Middle frontal gyrus (tissue), 1 donor: ENCODE results near the gene ARHGAP31.

Experiments
- DNase-seq: peaks from one replicate; pipeline ENCODE4 v3.0.0-alpha.2; 2015; ENCODE audit warnings: low spot score; ENCODE audit errors: extremely low spot score

Gene ARHGAP31

DNA sequence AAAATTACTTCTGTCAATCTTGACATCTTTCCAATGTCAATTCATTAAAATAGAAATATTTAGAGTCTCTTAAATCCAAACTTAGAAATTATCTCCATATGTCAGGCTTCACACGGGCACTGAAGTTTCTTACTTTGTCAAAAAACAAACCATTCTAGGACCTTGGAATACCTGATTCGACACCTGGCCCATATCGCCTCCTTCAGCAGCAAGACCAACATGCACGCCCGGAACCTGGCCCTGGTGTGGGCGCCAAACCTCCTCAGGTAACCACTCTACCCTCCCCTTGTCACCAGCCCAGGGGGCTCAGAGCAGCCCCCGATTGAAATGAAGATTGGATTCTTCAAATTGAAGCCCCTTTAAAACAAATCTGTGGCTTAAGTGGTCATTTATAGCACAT is 88.0 kb downstream of the ARHGAP31 start:
- DNase-seq = no peak

DNA sequence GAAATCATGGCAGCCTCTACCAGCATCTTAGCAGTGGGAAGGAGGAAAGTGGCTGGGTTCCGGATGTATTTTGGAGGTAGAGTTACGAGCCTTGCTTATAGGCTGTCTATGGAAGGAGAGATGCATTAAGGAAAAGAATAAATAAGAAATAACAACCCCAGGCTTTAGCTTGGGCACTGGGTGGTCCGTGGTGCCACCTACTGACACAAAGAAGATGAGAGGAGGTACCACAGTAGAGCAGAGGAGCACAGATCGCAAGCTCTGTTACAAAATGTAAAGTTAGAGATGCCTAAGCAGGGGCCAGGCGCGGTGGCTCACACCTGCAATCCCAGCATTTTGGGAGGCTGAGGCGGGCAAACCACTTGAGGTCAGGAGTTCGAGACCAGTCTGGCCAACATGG is 94.4 kb downstream of the ARHGAP31 start:
- no peak for DNase-seq

DNA sequence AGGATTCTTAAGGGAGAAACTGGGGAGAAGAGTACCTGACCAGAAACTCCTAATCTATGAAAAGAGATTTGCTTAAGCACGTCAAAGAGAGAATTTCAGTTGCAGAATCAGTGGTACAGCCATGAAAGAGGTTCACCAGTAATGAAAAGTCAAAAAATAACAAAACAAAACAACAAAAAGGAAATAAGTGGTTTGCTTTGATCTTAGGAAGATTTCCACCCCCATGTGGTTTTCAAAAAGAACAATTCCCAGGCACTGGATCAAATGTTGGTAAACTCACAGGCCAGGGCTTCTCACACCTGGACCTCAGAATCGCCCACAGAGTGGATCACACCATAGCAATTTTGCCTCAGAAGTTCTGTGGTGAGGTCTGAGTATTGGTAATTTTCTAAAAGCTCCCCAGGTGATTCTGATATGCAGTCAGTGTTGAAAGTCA is 101.8 kb downstream of the ARHGAP31 start:
- DNase-seq = no peak

DNA sequence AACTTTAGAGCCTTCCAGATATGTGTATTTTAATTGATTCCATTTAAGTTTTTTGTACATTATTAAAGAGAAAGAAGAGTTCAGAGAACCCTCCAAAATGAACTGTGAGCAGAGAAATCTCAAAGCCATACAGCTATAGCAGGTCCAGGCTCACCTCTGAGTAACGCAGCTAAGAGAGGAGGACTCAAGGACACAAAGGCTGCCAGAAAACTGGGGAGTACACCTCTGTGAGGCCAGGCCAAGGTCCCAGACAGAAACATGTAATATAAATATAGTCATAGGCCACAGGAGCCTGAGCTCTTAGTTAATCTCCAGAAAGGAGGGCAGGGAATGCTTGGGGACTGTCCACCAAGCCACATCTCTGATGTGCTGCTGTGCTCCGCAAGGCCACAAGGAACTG is 102.7 kb downstream of the ARHGAP31 start:
- no peak for DNase-seq

DNA sequence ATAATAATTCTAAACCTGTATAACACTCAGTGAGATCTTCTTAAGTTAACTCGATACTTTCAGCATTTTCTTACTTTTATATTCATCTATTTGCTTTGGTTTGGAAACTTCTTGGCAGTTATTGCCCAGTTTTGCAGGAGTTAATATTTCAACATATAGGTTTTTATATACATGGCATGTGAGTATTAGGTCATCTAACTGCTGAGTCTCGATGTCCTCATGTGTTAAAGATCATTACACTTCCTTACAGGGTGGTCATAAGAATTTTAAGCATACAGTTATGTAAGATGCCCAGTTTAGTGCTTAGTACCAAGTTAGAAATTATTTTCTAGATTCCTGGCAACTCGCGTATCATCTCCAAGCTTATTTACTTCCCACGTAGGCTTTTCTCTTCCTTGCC is 106.3 kb downstream of the ARHGAP31 start:
- DNase-seq = no peak

DNA sequence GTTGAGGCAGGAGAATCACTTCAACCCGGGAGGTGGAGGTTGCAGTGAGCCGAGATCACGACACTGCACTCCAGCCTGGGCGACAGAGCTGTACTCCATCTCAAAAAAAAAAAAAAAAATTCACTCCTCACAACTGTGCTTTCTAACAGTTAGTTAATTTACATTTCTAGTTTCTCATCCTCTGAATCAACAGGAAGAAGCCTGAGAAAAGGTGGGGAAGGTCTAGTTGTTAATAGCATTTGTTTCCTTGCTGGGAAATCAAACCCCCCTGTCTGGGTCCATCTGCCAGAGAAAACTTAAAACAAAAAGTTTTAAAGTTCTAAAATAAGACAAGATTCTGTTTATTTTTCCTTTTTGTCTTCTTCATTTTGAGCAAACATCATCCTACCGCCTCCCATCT is 106.9 kb downstream of the ARHGAP31 start:
- DNase-seq = no peak

DNA sequence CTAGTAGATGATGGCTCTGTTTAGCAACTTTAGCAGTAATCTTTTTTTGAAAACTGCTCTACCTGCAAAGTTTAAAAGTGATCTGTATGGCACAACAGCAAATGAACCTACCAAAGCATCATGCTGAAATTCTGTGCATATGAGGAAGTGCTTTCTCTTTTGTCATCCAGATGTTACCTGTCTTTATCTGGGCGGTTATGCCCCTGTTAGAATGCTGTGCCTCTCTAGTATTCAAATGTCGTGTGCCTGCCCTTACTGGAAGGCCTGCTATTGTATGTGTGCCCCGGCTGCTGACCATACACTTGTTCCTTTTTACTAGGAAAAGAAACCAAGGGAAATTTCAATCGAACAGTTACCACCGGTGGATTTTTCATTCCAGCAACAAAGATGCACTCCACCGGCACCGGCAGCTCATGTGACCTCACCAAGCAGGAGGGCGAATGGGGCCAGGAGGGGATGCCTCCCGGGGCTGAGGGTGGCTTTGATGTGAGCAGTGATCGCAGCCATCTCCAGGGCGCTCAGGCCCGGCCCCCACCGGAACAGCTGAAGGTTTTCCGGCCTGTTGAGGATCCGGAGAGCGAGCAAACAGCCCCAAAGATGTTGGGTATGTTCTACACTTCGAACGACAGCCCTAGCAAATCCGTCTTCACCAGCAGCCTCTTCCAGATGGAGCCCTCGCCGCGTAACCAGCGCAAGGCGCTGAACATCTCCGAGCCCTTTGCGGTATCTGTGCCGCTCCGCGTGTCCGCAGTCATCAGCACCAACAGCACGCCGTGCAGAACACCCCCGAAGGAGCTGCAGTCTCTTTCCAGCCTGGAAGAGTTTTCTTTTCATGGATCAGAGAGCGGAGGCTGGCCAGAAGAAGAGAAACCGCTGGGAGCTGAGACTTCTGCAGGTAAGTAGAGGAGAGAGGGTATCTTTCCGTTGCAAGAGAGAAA is 107.6 kb downstream of the ARHGAP31 start:
- DNase-seq = no peak

DNA sequence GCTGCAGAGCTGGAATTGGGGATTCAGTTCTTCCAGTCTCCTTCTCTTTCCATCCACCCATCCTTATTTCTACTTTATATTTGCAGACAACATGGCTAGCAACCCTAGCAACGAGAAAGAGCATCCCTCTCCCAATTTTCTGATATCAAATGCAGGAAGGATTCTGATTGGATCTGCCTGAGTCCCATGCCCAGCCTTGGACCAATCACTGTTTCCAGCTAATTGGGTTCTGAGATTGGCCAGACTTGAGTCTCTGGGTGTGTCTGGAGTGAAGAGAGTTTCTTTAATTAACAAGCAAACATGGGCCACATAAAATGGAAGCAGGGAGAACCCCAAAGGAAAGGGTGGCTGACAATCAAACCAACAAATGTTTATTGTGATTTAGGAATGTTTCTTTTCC is 108.6 kb downstream of the ARHGAP31 start:
- no peak for DNase-seq

DNA sequence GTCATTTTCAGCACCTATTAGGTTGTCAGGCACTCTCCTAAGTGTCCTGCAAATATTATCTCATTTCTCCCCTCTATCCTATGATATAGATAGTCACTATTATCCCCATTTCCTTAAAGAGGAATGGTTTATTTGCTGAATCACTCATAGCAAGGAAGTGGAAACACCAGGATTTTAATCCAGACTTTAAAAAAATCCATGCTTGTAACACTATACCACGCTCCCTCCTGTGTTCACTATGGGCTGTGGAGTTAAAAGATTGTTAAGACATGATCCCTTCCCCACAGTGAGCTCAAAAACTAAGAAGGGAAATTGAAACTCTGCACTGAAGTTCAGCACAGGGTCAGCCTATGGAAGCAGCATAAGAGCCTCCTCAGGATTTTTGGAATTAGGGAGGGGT is 109.0 kb downstream of the ARHGAP31 start:
- no peak for DNase-seq

DNA sequence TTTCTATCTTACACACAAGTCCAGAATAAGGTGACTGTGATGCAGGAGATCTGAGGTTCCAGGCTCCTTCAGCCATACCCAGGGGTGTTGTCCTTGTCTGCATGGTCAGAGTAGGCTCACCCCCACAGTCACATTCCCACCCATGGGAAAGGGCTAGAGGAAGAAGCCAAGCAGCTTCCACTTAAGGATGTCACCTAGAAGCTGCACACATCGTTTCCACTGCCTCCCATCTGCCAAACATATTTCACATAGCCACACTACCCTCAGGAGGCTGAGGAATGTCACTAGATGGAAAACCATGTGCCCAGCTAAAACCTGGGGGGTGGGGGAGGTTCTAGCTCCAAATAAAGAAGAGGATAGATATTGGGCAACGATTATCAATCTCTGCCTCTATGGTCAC is 111.1 kb downstream of the ARHGAP31 start:
- no peak for DNase-seq

DNA sequence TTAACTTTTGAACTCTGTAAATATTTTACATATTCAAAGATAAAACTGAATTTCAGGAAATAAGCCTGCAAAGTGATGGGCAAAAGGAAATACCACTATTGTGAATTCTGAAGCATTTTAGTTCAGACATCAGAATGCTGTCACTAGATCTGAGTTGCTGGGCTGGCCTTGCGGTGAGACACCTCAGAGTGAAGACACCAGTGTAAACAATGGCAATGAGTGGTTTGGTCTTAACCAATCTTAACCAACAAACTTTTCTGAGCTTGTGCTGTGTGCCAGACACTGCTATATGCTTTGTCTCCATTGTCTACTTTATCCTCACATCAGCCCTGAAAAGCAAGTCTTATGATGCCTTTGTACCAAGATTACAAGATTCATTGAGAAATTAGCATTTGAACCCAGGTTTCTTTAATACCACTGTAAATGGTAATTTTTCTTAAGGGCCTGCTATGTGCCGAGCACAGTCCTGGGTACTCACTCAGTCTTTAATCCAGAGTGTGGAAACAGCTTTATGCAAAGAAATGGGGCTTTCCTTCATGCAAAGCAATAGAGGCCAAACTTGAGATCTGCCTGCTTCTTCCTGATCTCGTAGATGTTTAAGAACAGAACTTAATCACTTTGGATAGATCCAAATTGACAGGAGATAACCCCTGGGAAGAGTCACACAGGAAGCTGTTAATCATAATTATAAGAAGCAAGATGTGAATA is 114.2 kb downstream of the ARHGAP31 start:
- DNase-seq = no peak

DNA sequence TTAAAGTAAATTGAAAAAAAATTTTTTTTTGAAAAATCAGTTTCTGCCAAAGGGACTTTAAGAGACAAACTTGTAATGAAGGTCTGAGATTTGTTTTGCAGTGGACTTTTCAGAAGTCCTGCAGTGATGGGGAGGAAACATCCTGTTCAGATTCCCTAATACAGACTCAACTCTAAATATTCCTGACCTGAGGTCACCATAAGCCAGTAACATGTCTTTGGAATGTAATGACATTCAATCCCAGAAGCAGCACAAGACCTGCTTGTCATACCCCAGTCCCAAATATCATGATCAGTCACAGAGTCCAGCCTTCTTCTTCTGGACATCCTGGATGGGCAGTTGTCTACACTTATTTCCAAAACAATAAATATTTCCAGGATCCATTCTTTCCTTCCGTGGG is 115.7 kb downstream of the ARHGAP31 start:
- no peak for DNase-seq

DNA sequence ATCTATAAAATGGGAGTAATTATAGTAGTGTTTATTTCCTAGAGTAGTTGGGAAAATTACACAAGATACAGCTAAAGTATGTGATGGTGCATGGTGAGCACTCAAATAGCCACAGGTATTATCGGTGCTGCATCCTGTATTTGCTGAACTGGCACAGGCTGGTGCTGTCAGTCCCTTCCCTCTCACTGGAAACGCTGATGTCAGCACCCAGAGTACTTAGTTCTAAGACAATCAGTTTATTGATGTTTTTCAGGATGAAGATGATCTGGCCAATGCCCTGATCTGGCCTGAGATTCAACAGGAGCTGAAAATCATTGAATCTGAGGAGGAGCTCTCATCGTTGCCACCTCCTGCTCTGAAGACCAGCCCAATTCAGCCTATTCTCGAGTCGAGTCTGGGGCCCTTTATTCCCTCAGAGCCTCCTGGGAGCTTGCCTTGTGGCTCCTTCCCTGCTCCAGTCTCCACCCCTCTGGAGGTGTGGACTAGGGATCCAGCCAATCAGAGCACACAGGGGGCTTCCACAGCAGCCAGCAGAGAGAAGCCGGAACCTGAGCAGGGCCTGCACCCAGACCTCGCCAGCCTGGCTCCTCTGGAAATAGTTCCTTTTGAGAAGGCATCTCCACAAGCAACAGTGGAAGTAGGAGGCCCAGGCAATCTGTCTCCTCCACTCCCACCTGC is 119.6 kb downstream of the ARHGAP31 start:
- no peak for DNase-seq

DNA sequence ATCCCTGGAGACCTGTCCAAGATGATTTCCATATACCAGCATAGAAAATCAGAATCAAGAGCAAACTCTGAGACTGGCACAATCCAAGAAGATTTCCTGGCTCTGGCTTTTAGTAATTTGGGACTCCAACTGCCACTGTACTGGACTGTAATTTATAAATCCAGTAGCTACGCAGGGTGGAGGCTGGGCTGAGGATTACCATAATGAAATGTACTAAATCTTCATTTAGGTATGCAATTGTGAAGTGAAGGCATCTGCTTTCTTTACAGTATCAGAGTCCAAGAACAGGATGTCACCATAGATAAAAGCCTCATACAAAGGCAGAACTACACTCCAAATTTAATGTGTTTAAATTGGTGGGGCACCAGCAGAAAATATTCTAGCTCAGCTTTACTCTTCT is 122.7 kb downstream of the ARHGAP31 start:
- no peak for DNase-seq

DNA sequence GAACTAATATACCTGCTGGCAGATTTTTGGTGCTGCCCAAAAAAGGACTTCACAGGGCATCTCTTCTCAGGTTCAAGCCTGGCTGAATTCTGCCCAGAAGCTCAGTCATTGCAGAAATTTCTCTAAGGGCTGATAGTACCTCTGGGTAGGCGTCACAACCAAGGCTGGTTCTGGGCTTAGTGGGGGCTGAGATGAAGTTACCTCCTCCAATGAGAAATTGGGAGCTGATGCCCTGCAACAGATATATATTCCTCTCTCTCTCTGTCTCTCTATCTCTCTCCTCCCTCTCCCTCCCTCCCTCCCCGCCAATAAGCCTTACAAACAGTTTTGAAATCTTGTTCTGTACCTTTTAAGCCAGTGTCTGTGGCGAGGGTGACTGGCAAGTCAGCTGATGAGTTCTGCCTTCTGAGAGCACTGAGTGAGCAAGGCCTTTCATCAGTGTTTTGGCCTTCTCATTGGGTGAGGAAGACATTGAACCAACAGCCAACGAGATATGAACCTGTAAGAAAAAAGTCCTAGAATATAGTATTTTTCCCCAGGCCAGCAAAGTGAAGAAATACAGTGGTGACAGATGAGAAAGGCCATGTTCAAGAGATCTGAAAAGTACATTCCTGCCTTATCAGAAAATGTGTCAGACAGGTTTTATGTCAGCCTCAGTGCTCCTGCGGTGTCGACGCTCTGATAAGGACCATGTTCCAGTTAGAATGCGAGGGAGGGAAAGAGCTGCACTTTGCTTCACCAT is 123.8 kb downstream of the ARHGAP31 start:
- DNase-seq = no peak

DNA sequence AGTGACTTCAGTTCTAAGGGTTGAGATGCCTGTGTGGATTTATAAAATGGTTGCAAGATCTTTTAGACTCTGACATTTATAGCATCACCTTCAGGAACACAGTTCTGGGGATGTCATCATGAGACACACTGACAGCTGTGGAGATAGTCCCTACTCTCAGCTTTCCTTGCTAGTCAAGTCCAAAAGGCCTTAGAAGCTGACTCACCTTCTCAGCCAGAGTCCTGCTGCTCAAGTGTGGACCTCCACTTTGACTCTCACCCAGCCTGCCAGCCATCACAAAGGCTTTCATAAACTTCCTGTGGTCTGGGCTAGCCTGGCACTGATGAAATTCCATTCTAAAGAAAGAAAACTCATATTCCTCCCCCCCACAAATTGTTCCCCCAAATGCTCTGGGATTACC is 124.5 kb downstream of the ARHGAP31 start:
- DNase-seq = no peak

DNA sequence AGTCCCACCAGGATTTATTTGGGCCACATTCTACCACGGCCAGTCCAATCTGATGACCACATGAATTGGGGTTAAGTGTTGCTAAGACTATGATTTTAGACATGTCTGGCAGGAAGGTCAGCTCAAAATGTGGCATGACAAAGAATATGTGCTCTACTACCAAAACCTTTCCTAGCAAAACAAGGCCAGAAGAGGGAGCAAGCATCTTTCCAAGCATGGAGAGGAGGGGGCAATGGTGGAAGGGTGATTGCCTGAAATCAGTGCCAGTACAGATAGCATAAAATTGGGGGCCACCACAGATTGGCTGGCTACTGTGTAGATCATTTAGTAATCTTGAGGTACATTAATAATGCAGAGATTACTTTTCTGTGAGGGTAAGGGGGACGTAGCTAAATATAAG is 126.0 kb downstream of the ARHGAP31 start:
- no peak for DNase-seq

DNA sequence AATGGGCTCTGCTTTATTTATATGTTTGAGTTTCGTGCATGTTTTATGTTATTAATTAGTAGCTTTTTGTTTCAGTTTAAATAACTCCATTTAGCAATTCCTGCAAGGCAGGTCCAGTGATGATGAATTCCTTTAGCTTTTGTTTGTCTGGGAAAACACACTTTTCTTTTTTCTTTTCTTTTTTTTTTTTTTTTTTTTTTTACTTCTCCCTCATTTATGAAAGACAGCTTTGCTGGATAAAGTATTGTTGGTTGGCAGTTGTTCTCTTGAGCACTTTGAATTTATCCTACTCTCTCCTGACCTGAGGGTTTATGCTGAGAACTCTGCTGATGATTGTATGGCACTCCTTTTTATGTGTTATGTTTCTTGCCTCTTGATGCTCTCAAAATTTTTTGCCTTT is 133.5 kb downstream of the ARHGAP31 start:
- no peak for DNase-seq

DNA sequence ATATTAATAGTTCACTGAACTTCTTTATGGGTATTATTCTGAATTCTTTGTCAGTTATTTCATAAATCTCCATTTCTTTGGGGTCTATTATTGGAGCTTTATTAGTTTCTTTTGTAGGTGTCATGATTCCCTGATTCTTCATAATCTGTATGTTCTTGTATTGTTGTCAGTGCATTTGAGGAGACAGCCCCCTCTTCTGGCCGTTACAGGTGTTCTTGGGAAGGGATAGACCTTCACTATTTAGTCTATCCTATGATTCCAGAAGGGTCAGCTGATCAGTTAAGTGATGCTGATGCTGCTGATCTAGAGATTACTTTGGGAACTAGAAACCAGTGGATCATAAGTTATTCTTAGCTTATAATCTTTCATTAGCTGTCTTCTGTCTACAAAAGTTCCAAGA is 134.4 kb downstream of the ARHGAP31 start:
- no peak for DNase-seq

DNA sequence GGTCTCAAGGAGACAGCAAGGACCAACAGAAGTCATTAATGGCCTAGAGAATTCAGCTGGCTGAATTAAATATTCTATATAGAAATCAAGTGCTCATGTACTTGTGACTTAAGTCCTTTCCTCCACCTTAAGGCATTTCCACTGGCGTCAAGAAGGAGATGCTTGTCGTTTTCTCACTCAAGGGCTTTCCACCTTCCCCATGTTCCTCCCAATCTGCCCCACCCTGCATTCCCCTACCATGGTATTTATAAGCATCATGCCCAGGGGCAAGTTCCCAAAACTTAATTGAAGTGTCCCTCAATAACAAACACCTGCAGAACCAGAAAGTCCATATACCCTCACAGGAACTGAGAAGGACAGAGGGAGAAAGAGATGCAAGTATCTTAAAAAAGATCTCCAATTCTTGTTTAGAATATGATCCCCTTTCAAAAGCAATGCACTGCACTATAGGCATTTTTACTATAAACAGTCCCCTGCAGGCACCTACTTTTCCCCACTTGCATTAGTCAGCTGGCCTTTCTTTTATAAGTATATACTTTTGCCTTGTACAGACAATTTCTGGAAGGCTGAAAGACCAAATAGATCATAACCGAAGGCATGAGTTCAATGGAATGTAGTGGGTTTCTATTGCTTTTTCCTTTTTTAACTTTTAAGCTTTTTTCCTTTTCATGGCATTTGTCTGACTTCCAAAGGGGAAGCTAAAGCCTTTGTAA is 139.6 kb downstream of the ARHGAP31 start:
- no peak for DNase-seq

DNA sequence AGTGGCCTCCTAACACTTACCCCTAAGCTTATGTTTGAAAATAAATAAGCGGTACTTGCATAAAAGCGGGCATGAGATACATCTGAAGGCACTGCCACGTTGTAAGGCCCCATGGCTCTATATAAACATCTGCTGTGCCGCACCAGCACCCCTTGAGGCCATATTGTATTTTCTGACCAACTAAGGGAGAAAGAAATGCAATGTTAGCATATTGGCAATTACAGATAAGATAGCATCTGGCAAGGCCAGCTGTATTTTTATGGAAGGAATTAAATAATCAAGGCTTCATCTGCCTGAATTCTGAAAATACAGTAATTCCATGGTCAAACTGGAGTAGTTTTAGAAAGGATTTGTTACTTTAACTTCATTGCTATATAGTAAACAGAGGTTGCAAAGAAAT is 140.5 kb downstream of the ARHGAP31 start:
- DNase-seq = no peak
